Measurements from ENCODE around the gene GRM7.

- TF ChIP-seq, protein P1, sequence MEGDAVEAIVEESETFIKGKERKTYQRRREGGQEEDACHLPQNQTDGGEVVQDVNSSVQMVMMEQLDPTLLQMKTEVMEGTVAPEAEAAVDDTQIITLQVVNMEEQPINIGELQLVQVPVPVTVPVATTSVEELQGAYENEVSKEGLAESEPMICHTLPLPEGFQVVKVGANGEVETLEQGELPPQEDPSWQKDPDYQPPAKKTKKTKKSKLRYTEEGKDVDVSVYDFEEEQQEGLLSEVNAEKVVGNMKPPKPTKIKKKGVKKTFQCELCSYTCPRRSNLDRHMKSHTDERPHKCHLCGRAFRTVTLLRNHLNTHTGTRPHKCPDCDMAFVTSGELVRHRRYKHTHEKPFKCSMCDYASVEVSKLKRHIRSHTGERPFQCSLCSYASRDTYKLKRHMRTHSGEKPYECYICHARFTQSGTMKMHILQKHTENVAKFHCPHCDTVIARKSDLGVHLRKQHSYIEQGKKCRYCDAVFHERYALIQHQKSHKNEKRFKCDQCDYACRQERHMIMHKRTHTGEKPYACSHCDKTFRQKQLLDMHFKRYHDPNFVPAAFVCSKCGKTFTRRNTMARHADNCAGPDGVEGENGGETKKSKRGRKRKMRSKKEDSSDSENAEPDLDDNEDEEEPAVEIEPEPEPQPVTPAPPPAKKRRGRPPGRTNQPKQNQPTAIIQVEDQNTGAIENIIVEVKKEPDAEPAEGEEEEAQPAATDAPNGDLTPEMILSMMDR (IDR thresholded peaks at IDR 0.05), result no peak
- TF ChIP-seq POLR2A (IDR thresholded peaks at IDR 0.05), result no peak
Measured at GRCh38 chr3:7271631-7272030, 410.7 kb downstream of the GRM7 start.
